ENCODE data around the gene DOCK8.

DOCK8 gene

DNA sequence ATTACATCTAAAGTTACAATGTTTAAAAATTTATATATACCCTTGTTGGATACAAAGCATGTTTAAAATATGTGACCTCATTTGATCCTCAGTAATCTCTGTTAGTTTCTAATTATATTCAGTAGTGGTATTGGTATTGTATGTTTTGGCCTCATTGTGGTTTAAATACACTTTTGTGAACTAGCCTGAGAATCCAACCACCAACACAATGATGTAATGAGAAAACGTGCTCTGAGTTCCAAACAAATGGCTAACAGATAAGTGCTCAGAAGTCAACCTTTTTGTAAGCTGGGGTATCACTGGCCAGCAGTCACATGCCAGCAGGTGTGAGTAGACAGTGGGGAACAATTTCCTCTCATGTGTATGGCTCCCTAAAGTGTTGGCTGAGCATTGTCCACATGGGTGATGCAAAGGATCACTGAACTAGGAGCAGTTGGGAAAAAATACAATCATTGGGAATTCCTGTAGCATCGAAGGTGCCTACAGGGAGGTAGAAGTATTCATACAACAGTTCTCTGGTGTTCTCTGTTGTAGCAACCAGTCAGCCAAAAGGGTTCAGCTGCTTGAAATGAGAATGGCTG is 56.1 kb downstream of the DOCK8 start:
- DNase-seq = no peak

DNA sequence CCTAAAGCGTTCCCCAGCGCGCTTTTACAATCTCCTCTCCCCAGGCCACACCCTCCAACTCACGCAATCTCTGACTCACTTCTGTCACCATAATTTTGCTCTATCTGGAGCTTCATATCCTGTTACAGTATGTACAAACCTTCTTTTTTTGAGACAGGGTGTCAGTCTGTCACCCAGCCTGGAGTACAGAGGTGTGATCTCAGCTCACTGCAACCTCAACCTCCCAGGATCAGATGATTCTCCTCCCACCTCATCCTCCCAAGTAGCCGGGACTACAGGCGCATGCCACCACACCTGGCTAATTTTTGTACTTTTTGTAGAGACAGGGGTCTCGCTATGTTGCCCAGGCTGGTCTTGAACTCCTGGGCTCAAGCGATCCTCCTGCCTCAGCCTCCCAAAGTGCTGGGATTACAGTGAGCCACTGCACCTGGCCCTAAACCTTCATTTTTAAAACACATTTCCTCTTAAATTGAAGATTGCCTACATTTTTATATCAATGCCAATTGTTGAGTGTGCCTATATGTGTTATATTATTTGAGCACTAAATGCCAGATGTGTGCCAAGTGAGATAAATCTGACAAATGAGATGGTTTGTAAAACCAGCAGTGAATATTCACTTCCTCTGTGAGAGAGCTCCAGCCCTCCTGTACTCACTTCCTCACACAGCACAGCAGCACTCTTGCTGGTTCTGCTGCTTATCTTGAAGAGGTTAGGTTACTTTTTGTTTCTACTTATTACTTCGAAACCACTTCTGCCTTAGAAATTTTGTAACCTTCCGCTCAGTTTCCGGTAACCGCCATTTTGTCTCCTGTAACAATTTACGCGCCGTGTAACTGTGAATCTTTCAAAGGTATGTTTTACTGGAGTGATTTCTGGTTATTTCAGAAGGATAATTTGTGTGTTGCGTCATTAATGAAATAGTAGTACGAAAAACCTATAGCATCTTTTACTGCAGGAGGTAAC is 57.9 kb downstream of the DOCK8 start:
- no peak for DNase-seq

DNA sequence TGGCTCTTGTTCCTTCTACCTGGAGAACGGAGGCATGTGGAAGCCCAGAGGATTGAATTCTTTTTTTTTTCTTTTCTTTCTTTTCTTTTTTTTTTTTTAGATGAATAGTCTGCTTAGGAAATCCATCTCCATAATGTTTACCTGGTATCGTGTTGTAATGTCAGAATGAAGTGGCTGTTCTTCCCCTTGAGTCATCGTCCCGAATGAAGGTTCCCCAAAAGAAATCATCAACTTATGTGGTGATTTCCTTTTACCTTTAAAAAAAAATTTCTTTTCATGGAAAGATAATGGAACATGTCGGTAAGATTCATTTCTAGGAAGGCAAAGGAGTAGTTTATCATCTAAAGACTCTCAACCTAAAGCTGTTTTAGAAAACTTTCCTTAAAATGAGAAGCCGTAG is 59.7 kb downstream of the DOCK8 start:
- DNase-seq = no peak

DNA sequence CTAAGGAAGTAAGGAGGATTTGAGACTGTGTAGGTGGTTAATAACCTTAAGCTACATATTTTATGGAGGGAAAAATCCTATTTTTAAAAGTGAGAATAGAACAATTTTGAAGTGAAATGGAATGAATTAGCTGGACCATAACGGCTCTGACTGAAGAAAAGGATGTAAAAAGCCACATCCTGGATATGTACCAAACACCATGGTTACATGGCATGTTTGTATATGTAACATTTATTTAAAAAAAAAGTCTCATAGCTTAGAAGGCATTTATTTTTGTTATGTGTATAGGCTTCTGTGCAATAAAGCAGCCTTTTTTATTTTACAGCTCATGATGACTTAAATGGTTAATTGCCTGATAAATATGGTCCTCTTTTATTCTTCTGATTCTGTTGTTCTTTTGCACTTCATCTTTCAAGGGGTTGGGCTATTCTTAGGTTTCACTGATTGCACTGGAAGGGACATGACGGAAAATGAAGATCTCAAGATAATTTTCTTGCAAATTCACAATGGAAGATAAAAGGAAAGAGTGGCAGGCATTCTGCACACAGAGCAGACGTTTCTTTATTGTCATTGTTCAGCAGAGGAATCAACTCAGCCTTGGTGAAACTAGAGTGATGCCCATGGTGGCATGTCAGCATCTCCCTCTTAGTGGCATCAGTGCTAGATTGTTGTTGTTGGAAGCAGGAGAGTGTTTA is 63.1 kb downstream of the DOCK8 start:
- DNase-seq = no peak

DNA sequence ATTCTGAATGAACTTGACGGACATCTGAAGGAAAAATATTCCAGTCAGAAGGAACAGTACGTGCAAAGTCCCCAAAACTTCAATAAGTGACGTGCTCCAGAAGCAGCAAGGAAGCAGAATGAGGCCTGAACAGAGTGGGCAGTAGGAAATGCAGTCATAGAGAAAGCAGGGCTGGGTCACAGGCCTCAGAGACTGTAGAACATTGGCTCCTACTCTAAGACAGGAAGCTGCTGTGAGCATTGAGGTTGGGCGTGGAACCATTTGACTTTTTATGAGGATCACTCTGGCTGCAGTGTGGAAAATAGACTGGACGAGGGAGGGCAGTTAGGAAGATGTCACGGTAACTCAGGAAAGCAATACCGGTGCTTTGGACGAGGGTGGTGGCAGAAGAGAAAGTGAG is 64.0 kb downstream of the DOCK8 start:
- DNase-seq = no peak

DNA sequence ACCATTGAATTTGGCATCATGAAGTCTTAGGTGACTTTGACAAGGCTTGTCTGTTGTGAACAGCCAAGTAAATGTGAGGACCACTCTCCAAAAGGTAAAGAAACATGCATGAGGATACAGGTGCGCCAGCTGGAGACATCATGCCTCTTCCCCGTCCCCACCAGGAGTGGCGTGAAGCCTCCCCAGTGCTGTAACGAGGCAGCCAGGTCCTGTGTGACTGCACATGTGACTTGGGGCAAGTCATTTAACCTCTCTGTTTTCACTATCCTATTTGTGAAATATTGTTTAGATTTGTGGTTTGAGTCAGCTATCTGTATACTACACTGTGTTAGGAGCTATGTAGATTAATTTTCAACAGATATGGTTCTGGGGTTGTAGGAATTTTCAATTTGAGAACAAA is 65.0 kb downstream of the DOCK8 start:
- no peak for DNase-seq

DNA sequence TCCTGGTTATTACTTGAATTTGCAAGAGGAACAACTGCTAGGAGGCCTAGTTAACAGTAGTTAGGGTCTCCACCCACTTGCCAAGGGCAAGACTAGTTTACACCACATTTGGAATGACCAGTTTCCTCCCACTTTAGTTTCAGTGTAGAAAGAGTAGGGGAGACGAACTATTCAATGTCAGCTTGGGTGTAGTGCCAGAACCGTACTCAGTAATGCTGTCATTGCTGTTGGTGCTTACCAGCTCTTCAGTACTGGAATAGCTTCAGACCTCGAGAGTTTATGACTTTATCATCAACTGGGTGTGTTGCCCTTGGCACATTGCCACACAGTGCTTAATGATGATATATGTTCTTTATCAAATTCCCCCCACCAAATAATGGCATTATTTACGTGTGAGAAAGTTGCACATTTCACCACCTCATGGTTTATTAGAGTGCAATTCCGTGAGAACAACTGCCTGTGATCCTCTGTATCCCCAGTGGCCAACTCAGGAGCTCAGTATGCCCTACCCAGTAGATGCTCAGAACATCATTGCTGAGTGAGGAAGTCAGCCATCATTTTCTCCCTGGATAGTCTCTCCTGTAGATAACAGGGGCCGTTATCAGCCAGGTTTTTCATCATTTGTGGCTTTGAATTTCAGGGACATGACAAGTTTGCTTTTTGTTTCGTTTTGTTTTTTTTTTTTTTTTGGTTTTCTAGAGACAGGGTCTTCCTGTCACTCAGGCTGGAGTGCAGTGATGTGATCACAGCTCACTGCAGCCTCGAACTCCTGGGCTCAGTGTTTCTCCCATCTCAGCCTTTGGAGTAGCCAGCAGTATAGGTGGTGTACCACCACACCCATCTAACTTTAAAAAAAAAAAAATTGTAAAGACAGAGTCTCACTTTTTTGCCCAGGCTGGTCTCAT is 67.3 kb downstream of the DOCK8 start:
- DNase-seq = no peak

DNA sequence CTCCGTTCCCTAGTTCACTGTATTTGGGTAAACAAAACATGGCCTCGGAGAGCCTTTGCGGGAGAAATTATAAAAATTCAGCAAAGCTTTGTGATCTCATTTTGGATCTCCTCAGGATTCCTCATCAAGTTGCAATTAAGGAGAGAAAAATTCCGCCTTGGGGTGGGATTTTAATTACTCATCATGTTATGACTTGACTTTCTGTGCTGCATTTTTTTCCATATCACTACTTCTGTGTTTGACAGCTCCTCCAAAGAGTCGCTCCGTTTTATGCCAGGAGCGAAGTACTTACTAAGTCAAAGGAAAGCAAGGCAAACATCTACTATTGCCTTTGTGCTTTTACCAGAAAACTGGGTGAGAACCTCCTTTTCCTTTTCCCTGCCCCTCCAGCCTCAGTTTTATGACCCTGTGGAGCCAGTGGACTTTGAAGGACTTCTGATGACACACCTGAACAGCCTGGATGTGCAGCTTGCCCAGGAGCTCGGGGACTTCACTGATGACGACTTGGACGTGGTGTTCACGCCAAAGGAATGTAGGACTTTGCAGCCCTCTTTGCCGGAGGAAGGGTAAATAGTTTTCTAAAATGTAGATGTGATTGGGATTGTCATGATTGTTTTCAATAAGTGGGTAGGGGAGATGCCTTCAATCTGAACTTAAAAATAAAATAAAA is 71.5 kb downstream of the DOCK8 start:
- no peak for DNase-seq

DNA sequence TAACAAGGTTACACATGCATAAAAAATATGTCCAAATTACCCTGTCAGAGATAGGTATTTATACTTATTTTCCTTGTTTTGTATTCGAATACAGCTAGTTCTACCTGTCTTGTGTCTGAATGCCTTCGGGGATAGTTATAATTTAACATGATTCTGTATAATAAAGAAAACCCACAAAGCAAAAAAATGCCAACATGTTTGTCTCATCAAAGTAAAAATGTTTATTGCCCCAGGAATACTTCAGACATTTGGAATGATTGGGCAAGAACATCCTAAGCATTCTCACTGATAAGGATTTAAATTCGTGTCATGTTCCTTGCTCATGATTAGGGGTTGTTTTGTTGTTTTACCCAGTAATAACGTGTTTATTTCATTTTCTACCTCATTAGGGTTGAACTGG is 74.5 kb downstream of the DOCK8 start:
- no peak for DNase-seq

DNA sequence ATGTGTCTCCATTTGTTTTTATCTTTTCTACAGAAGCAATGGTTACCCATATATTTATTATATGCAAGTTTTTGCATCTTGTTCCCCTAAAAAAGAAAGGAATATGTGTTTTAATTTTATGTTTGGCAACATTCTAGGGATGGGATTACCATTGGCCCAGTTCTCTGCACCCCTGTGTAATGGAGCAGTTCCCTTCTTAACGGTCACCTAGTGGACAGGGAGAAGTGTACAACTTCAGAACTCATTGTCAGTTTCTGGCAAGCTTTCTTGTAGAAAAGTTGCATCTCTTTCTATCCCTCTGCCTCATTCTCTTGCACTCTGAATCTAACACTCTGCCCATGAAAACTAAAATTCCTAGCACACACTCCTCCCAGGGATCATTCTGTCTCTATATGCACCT is 78.2 kb downstream of the DOCK8 start:
- no peak for DNase-seq

DNA sequence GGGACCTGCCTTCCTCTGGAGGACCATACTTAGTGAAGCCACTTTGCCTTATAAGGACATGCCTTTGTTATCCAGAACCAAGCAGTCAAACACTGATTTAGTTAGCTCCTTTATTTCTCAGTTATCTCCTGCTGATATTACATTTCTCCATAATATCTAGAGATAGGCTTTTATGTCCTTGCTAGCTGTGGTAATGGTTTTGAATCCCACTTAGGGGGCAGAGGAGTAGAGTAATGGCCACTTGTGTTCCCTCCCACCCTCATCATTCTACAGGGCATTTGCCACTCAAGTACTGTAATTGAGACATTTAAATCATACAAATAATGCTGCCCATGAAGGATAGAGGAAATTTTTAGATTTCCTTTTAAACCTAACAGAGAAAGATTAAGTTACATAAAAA is 80.9 kb downstream of the DOCK8 start:
- DNase-seq = no peak

DNA sequence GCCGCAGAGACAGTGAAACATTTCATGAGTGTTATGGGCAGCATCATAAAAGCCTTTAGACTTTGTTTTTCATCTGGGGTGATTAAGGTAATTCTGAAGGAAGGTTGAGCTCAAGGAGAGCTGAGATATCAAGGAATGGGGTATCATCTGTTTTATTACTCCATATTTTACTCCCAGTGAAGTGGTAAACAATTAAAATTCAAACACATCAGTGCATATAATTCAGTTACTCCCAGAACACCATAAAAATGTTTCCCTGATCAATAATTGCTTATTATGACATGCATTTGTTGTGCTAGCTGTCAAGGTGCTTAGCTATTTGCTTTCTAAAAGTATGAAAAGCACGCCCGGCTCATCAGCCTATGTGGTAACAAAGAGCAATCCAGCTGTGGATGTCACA is 81.7 kb downstream of the DOCK8 start:
- DNase-seq = no peak

DNA sequence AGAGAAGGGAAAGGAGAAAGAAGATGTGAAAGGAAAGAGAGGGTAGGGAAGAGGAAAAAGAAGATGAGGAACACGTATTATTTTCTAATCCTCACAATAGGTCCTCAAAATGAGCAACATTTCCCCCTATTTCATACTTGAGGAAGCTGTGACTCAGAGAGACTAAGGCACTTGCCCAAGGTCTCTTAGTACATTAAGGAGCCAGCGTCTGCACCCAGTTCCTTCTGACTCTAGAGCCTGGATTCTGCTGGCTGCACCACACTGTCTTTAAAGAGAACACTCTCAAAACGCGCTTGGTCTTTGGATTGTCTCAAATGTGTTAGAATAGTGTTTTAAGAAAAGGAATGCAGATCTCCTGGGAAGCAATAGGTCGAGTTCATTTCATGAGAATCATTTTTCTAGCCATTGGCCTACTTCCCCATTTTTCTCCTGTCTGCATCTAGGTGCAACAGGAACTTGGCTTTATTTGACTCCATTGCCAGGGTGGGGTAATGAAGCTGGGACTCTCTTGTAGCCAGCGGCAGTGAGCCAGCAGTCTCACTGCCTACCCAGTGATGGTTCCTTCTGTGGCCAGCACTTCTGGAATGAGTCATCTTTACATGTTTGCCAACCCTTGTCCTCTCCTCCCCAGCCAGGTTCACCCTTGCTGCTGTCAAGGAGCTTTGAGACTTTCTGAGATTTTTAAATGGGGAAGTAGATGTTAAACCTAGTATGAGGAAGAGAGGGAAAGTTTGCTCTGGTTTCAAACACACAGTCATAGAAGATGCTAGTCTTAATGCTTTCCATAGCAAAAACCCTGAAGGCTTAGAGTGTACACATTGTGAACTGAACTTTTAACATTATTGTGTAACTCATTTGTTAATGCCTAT is 82.7 kb downstream of the DOCK8 start:
- DNase-seq = peak in 1 of 2 donors; percentile 30

DNA sequence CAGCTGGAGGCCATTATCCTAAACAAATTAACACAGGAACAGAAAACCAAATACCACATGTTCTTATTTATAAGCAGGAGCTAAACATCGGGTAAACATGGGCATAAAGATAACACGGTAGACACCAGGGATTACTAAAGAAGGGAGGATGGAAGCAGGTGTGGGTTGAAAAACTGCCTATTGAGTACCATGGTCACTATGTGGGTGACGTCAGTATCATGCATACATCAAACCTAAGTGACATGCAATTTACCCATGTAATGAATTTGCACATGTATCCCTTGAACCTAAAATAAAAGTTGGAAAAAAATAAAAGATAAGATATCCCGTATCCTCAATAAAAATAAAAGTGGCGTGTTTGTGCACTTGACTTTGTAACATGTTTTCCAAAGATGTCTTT is 88.8 kb downstream of the DOCK8 start:
- DNase-seq = no peak

DNA sequence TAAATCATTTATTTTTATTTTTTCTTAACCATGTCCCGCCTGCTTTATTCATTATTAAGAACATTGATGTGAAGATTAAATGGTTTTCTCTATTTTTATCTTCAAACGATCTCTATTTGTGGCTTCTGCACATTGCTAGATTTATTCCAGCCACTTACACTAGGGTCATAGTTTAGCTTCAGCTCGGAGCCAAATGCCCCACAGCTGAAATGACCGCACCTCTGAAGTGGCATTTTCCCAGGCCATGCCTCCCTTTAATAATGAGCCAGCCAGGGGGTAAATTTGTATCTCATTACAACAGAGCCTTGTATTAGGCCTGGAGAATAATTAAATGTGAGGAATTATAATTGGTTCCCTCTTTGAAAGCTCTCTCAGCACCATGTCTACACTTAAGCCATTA is 89.4 kb downstream of the DOCK8 start:
- DNase-seq = no peak

DNA sequence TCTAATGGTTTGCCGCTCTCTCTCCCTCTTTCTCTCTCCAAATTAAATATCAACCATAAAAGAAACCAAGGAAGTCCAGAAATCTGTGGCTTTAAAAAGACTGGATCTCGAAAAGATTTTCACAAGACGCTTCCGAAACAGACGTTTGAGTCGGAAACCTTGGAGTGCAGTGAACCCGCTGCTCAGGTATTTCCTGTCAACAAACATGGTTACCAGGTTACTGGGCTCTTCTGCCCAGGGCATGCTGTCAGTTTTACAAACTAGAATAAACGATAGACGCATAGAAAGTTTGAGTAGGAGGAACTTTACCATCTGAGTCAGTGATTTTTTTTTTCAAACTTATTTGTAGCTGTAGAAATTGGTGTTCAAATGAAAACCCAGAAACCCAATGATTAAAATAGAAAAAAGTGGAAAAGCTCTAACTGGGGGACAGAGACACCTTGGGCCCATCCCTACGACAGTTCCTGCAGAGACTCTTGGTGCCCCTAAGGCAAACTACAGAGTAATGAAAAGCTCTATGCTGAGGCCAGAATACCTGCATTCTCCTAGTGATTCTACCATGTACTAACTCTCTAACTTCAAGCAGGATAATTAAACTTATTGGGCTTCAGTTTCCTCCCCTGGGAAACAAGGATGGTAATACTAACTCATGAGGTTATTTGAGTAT is 90.0 kb downstream of the DOCK8 start:
- DNase-seq = no peak

DNA sequence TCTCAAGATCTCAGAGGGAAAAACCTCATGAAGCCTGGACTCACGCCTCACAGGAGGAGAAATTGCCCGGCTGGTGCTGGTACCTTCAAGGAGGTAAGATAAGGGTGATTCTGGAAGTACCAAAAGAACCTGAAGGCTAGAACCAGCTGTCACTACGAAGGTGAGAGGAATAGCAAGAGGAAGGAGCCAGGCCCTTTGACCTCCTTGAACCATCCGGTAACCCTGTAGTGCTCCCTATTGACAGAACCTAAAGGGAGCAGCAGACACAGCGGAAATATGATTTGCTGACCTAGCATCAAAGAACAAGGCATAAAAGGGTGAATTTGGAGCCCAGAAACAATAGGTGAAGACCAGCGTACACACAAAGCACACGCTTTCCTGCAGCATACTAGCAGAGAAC is 92.2 kb downstream of the DOCK8 start:
- no peak for DNase-seq

DNA sequence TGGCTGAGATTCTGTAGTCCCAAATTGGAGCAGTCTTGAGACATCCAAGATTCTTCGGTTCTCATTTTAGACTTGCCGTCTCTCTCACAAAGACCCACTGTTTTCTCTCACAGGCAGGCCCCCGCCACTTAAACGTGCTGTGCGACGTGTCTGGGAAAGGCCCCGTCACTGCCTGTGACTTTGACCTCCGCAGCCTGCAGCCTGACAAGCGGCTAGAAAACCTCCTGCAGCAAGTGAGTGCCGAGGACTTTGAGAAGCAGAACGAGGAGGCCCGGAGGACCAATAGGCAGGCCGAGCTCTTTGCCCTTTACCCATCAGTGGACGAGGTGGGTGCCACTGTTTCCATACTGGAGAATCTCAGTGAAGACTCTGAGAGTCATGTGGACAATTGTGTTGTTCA is 97.2 kb downstream of the DOCK8 start:
- no peak for DNase-seq

DNA sequence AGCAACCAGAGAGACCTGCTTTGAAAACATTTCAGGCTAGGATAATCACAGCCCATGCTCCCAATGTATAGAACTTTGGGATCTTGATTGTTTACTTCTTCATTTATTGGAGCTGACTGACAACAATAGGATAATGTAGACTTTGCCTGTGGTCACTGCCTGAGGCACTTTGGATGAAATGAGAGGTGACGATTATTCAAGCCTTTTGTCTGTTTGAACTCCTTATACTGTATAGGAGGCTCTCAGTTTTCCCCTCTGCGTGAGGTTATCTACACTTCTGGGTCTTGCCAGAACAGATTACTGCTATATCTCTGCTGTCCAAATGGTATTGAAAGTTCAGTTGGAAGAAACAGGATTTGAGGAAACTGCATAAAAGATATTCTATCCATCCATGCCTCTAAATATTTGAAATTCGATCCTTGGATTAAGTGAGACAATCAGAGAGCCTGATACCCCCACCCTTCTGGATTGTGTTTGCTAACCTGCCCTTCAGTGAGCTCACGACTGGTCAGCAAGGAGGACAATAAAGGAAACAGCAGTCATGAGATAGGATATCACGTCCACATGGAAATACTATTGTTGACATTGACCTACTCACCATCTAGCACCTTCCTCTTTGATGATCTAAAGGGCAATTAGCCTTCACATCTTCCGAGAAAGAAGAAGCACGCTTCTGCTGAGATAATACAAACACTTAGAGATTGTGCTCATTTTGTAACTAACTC is 98.1 kb downstream of the DOCK8 start:
- DNase-seq = no peak

DNA sequence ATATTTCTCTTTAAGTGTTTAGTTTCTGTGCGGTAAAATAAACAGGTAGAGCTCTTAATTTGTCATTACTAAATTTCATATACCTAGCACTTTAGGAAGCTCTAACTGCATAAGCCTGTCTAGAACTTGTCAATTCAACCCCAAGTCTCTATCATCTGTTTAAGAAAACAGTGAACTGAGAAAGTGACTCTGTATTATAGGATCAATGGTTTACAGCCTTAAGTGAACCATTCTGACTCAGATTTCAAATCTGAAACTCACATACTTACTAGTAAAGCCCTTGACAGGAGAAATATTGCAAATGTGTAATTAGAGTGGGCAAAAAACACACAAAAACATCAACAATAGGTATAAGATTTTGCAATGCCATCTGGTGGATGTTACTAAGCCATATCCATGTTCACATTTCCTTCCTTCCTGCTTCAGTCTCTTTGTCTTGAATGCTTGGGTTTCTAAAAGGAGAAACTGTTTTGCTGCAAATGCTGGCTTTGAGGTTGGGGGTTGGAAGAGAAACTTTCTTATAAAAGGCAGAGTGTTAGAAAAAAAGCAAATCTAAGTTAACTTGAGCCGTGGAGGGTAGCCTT is 101.8 kb downstream of the DOCK8 start:
- DNase-seq = no peak
